EL (cell line): Measurements from ENCODE around the gene ATF3.
A peak's percentile ranks its signal among the peaks of the same experiment; 100 is the strongest.

Experiments used
- DNase-seq: peaks from one replicate; pipeline ENCODE4 v3.0.0-alpha.2; 2016

Gene ATF3

GRCh38 chr1:212587016-212587887 is 21.3 kb upstream of the ATF3 start:
- peak; percentile 64 for DNase-seq

GRCh38 chr1:212587888-212588510 is 20.6 kb upstream of the ATF3 start:
- no peak for DNase-seq

- no peak for DNase-seq
Measured at GRCh38 chr1:212589446-212589845, 19.1 kb upstream of the ATF3 start.

GRCh38 chr1:212591922-212592321 is 16.6 kb upstream of the ATF3 start:
- no peak for DNase-seq

- no peak for DNase-seq
Measured at GRCh38 chr1:212593821-212594251, 14.7 kb upstream of the ATF3 start.

GRCh38 chr1:212594640-212595039 is 13.9 kb upstream of the ATF3 start:
- no peak for DNase-seq

- DNase-seq = no peak
Measured at GRCh38 chr1:212595229-212595628, 13.3 kb upstream of the ATF3 start.

- peak; percentile 95 for DNase-seq
Measured at GRCh38 chr1:212595787-212596714, 12.5 kb upstream of the ATF3 start.

- no peak for DNase-seq
Measured at GRCh38 chr1:212596798-212597197, 11.8 kb upstream of the ATF3 start.

- peak; percentile 46 for DNase-seq
Measured at GRCh38 chr1:212597487-212597886, 11.1 kb upstream of the ATF3 start.

GRCh38 chr1:212600071-212600915 is 8.3 kb upstream of the ATF3 start:
- DNase-seq = no peak

GRCh38 chr1:212600980-212601379 is 7.6 kb upstream of the ATF3 start:
- DNase-seq = no peak

GRCh38 chr1:212601524-212601923 is 7.0 kb upstream of the ATF3 start:
- no peak for DNase-seq

- no peak for DNase-seq
Measured at GRCh38 chr1:212605441-212606394, 2.8 kb upstream of the ATF3 start.

- DNase-seq = no peak
Measured at GRCh38 chr1:212606395-212607205, 2.0 kb upstream of the ATF3 start.

GRCh38 chr1:212607206-212607912 is 1.2 kb upstream of the ATF3 start:
- no peak for DNase-seq

GRCh38 chr1:212607913-212608391 is 609 bp upstream of the ATF3 start:
- DNase-seq = no peak

GRCh38 chr1:212608959-212609700 is 569 bp downstream of the ATF3 start:
- peak; percentile 56 for DNase-seq
